HCT116 (cell line): ENCODE results near the gene CYRIA.

Experiments
- CTCF ChIP-seq, 3 experiments: fragments of 200-600 bp in 1 of 3; sonication (generic) in 1 of 3; IDR thresholded peaks in 2 of 3; conservative IDR thresholded peaks in 1 of 3; 2 replicates each; pipeline ENCODE4 v1.5.1; 2012 to 2017; ENCODE audit warnings: low read depth in 2 of 3, low read length in 2 of 3, antibody characterized with exemption in 1 of 3, borderline replicate concordance in 1 of 3, control low read depth in 1 of 3, mild to moderate bottlenecking in 1 of 3, mixed read lengths in 1 of 3, mixed run types in 1 of 3, moderate library complexity in 1 of 3; ENCODE audit not compliant: insufficient read depth in 1 of 3
- EZH2 ChIP-seq: fragments of 200-600 bp; sonication (generic); IDR thresholded peaks from 2 replicates; pipeline ENCODE4 v1.6.1; 2017; ENCODE audit warnings: antibody characterized with exemption, mixed run types
- EZH2phosphoT487 ChIP-seq: fragments of 200-600 bp; IDR thresholded peaks from 2 replicates; pipeline ENCODE4 v1.6.1; 2018; ENCODE audit warnings: antibody characterized with exemption, borderline replicate concordance
- FOSL1 ChIP-seq: IDR thresholded peaks from 2 replicates; pipeline ENCODE4 v1.6.1; 2012; ENCODE audit warnings: low read depth
- MAX ChIP-seq: IDR thresholded peaks from 2 replicates; pipeline ENCODE4 v1.6.1; 2012
- POLR2A ChIP-seq: IDR thresholded peaks from 2 replicates; pipeline ENCODE4 v1.7.0; 2011; ENCODE audit warnings: borderline replicate concordance; ENCODE audit not compliant: insufficient read depth, insufficient read length; ENCODE audit errors: extremely low read depth
- POLR2AphosphoS5 ChIP-seq: IDR thresholded peaks from 2 replicates; pipeline ENCODE4 v1.6.1; 2011; ENCODE audit warnings: mild to moderate bottlenecking, low read depth, low read length, moderate library complexity
- SIN3A ChIP-seq: IDR thresholded peaks from 2 replicates; pipeline ENCODE4 v1.6.1; 2012; ENCODE audit warnings: low read depth
- SRF ChIP-seq: IDR thresholded peaks from 2 replicates; pipeline ENCODE4 v1.6.1; 2012; ENCODE audit warnings: low read depth
- ZBTB33 ChIP-seq: IDR thresholded peaks from 2 replicates; pipeline ENCODE4 v1.6.1; 2011; ENCODE audit warnings: mild to moderate bottlenecking, low read length, moderate library complexity; ENCODE audit not compliant: insufficient replicate concordance; ENCODE audit errors: extremely low read depth
- ZFX ChIP-seq: fragments of 450-650 bp; IDR thresholded peaks from 2 replicates; pipeline ENCODE4 v1.6.1; 2017

- no peak for TF ChIP-seq SRF
- no peak for TF ChIP-seq POLR2A
- no peak for TF ChIP-seq CTCF (IDR thresholded peaks at IDR 0.05 in 2 of 3, conservative IDR thresholded peaks at IDR 0.05 in 1 of 3; ENCODE audit: borderline replicate concordance in 1 of 3, insufficient read depth in 1 of 3, low read depth in 2 of 3, low read length in 2 of 3)
- TF ChIP-seq EZH2phosphoT487, result no peak
- TF ChIP-seq ZBTB33, result no peak
- no peak for TF ChIP-seq POLR2AphosphoS5
- TF ChIP-seq ZFX, result no peak
- TF ChIP-seq EZH2, result no peak
- TF ChIP-seq SIN3A, result no peak
- TF ChIP-seq MAX, result no peak
- no peak for TF ChIP-seq FOSL1
Measured at GRCh38 chr2:16674154-16674553, 8.5 kb upstream of the CYRIA start.
